ENCODE measurements around the gene C11orf58.

C11orf58 gene

GRCh38 chr11:16738193-16738946, at the start of gene C11orf58:
TSS of gene C11orf58 (plus strand) at chr11:16738647. CDS start at chr11:16738779, 132 bp downstream.
- peak; percentile 97 for DNase-seq (ENCODE audit: low spot score)

- no peak for DNase-seq (ENCODE audit: low spot score)
These were observed 48.4 kb upstream of the C11orf58 start for GRCh38 chr11:16690086-16690485.

GRCh38 chr11:16703795-16704194, 34.7 kb upstream of the C11orf58 start:
- DNase-seq (ENCODE audit: low spot score) = no peak

- no peak for DNase-seq (ENCODE audit: low spot score)
These were observed 24.9 kb upstream of the C11orf58 start for GRCh38 chr11:16713594-16713993.

GRCh38 chr11:16722581-16723344, 15.7 kb upstream of the C11orf58 start:
- no peak for DNase-seq (ENCODE audit: low spot score)

GRCh38 chr11:16727806-16728205, 10.6 kb upstream of the C11orf58 start:
- DNase-seq (ENCODE audit: low spot score) = no peak

GRCh38 chr11:16737818-16738192, 642 bp upstream of the C11orf58 start:
- peak; percentile 18 for DNase-seq (ENCODE audit: low spot score)

- no peak for DNase-seq (ENCODE audit: low spot score)
These were observed 734 bp downstream of the C11orf58 start for GRCh38 chr11:16738947-16739815.

GRCh38 chr11:16741473-16741872, 3.0 kb downstream of the C11orf58 start:
- DNase-seq (ENCODE audit: low spot score) = no peak

- no peak for DNase-seq (ENCODE audit: low spot score)
These were observed 5.0 kb downstream of the C11orf58 start for GRCh38 chr11:16743478-16743877.

GRCh38 chr11:16744128-16744725, 5.8 kb downstream of the C11orf58 start:
- DNase-seq (ENCODE audit: low spot score) = no peak

GRCh38 chr11:16745950-16746605, 7.6 kb downstream of the C11orf58 start:
- no peak for DNase-seq (ENCODE audit: low spot score)

- DNase-seq (ENCODE audit: low spot score) = no peak
These were observed 10.6 kb downstream of the C11orf58 start for GRCh38 chr11:16749092-16749491.

GRCh38 chr11:16749666-16750065, 11.2 kb downstream of the C11orf58 start:
- no peak for DNase-seq (ENCODE audit: low spot score)

- DNase-seq (ENCODE audit: low spot score) = no peak
These were observed 12.0 kb downstream of the C11orf58 start for GRCh38 chr11:16750417-16750816.

GRCh38 chr11:16758382-16759024, 20.1 kb downstream of the C11orf58 start:
- no peak for DNase-seq (ENCODE audit: low spot score)

- DNase-seq (ENCODE audit: low spot score) = no peak
These were observed 21.5 kb downstream of the C11orf58 start for GRCh38 chr11:16759857-16760508.

GRCh38 chr11:16763746-16764145, 25.3 kb downstream of the C11orf58 start:
- no peak for DNase-seq (ENCODE audit: low spot score)

GRCh38 chr11:16764888-16765287, 26.4 kb downstream of the C11orf58 start:
- DNase-seq (ENCODE audit: low spot score) = no peak

GRCh38 chr11:16767137-16767536, 28.7 kb downstream of the C11orf58 start:
- DNase-seq (ENCODE audit: low spot score) = no peak

Data from SW480 (cell line).